GM23248 (cell line): Measurements from ENCODE around the gene LRBA.

Source experiments
- EZH2 ChIP-seq: fragments of 200-600 bp; sonication (generic); IDR thresholded peaks from 2 replicates; pipeline ENCODE4 v1.6.1; 2018; ENCODE audit warnings: antibody characterized with exemption, mild to moderate bottlenecking; ENCODE audit not compliant: insufficient read depth, poor library complexity, severe bottlenecking
- EZH2phosphoT487 ChIP-seq: fragments of 200-600 bp; sonication (generic); IDR thresholded peaks from 2 replicates; pipeline ENCODE4 v1.6.1; 2018; ENCODE audit warnings: antibody characterized with exemption, moderate library complexity, mild to moderate bottlenecking, low read depth; ENCODE audit not compliant: insufficient read depth

DNA sequence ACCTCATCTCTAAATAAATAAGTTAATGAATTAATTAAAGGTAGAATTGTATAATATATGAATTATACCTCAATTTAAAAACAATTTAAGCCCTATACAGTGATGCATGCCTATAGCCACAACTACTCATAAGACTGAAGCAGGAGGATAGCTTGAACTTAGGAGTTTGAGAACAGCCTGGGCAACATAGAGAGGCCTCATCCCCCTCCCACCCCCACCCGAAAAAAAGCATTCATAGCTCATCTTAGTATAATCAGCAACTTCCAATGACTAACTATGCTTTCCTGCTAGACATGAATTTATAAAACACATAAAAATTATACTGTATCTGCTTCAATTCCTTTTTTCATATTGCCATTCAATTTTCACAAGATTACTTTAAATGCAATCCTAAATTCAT, 1.6 kb downstream of the LRBA start:
- no peak for TF ChIP-seq EZH2
- no peak for TF ChIP-seq EZH2phosphoT487
